Measurements from ENCODE around the gene MS4A4A.

Gene MS4A4A

GRCh38 chr11:60348116-60348515 lies 67.7 kb downstream of the MS4A4A start:
- DNase-seq (ENCODE audit: low spot score): no peak

GRCh38 chr11:60349990-60350389 lies 69.5 kb downstream of the MS4A4A start:
- DNase-seq (ENCODE audit: low spot score): no peak

GRCh38 chr11:60357771-60358170 lies 77.3 kb downstream of the MS4A4A start:
- DNase-seq (ENCODE audit: low spot score): no peak

All from ecto neural progenitor cell (in vitro differentiated cells).